HG03439 (cell line): ENCODE measurements around the gene IGF1R.
A peak's percentile ranks its signal among the peaks of the same experiment; 100 is the strongest.

Experiments
- ATAC-seq: cut with Tn5 transposase; IDR thresholded peaks from one replicate; pipeline ENCODE4 v1.9.1; 2021; ENCODE audit warnings: mild to moderate bottlenecking, moderate library complexity; ENCODE audit not compliant: unreplicated experiment

Gene IGF1R

GRCh38 chr15:98876451-98877369 lies 228.4 kb downstream of the IGF1R start:
- ATAC-seq, result no peak

GRCh38 chr15:98878172-98878571 lies 229.8 kb downstream of the IGF1R start:
- ATAC-seq, result no peak

- no peak for ATAC-seq
Measured at GRCh38 chr15:98878862-98879261, 230.5 kb downstream of the IGF1R start.

GRCh38 chr15:98881526-98882520 lies 233.5 kb downstream of the IGF1R start:
- ATAC-seq, result peak; percentile 66

- ATAC-seq, result no peak
Measured at GRCh38 chr15:98883478-98883877, 235.1 kb downstream of the IGF1R start.

- ATAC-seq, result no peak
Measured at GRCh38 chr15:98884894-98885293, 236.6 kb downstream of the IGF1R start.

- ATAC-seq, result no peak
Measured at GRCh38 chr15:98887976-98888375, 239.6 kb downstream of the IGF1R start.

GRCh38 chr15:98888820-98889479 lies 240.6 kb downstream of the IGF1R start:
- peak; percentile 56 for ATAC-seq

GRCh38 chr15:98889930-98890695 lies 241.8 kb downstream of the IGF1R start:
- no peak for ATAC-seq

- ATAC-seq, result no peak
Measured at GRCh38 chr15:98891301-98891700, 243.0 kb downstream of the IGF1R start.

- no peak for ATAC-seq
Measured at GRCh38 chr15:98893401-98893800, 245.1 kb downstream of the IGF1R start.

GRCh38 chr15:98894312-98894711 lies 246.0 kb downstream of the IGF1R start:
- no peak for ATAC-seq

- ATAC-seq, result no peak
Measured at GRCh38 chr15:98896002-98896721, 247.8 kb downstream of the IGF1R start.

- no peak for ATAC-seq
Measured at GRCh38 chr15:98896802-98897732, 248.7 kb downstream of the IGF1R start.

GRCh38 chr15:98898122-98898521 lies 249.8 kb downstream of the IGF1R start:
- ATAC-seq, result no peak

GRCh38 chr15:98899272-98900021 lies 251.1 kb downstream of the IGF1R start:
- ATAC-seq, result no peak

- ATAC-seq, result no peak
Measured at GRCh38 chr15:98900356-98900755, 252.0 kb downstream of the IGF1R start.
